Neural cell (in vitro differentiated cells): Measurements from ENCODE around the gene DGKI. TPM values are rescaled to one million over a fixed set of nuclear protein-coding genes. Genes with fewer than 3 reads are reported as not detected.

Experiments
- H2AFZ ChIP-seq: fragments of 200-600, 300-800 bp; sonication (generic), shearing (Covaris generic); 2 replicates; pipeline ENCODE4 v1.6.0; 2014; ENCODE audit warnings: low read depth, mild to moderate bottlenecking, antibody characterized with exemption, low read length, moderate library complexity
- H3F3A ChIP-seq: fragments of 200-600 bp; shearing (Covaris generic); 2 replicates; pipeline ENCODE4 v1.6.1; 2016; ENCODE audit warnings: mild to moderate bottlenecking, moderate library complexity, mixed read lengths, antibody characterized with exemption, low read length; ENCODE audit not compliant: insufficient read depth, poor library complexity, severe bottlenecking
- H3K27ac ChIP-seq: fragments of 200-600, 300-800 bp; sonication (generic), shearing (Covaris generic); 2 replicates; pipeline ENCODE4 v1.5.1; 2014; ENCODE audit warnings: mild to moderate bottlenecking, low read length, moderate library complexity
- H3K27me3 ChIP-seq: fragments of 300-800, 200-600 bp; sonication (generic), shearing (Covaris generic); 2 replicates; pipeline ENCODE4 v1.6.0; 2014; ENCODE audit warnings: mild to moderate bottlenecking, low read depth, low read length, moderate library complexity; ENCODE audit not compliant: insufficient read depth
- H3K36me3 ChIP-seq: fragments of 300-800, 200-600 bp; sonication (generic), shearing (Covaris generic); 2 replicates; pipeline ENCODE4 v1.5.1; 2014; ENCODE audit warnings: mild to moderate bottlenecking, antibody characterized with exemption, low read length, moderate library complexity; ENCODE audit not compliant: insufficient read depth
- H3K4me2 ChIP-seq: fragments of 300-800, 200-600 bp; sonication (generic), shearing (Covaris generic); 2 replicates; pipeline ENCODE4 v1.6.0; 2014; ENCODE audit warnings: mild to moderate bottlenecking, low read length
- H3K4me3 ChIP-seq: fragments of 300-800, 200-600 bp; sonication (generic), shearing (Covaris generic); 2 replicates; pipeline ENCODE4 v1.5.1; 2014; ENCODE audit warnings: mild to moderate bottlenecking, low read length, moderate library complexity
- H3K79me2 ChIP-seq: fragments of 200-600 bp; shearing (Covaris generic); replicated peaks from 2 replicates; pipeline ENCODE4 v1.6.0; 2014; ENCODE audit warnings: mild to moderate bottlenecking, low read length, moderate library complexity; ENCODE audit not compliant: insufficient read depth
- H3K9ac ChIP-seq: fragments of 300-800, 200-600 bp; sonication (generic), shearing (Covaris generic); 2 replicates; pipeline ENCODE4 v1.6.1; 2016; ENCODE audit warnings: mild to moderate bottlenecking, low read length, mixed read lengths
- H3K9me2 ChIP-seq: fragments of 200-600 bp; shearing (Covaris generic); 2 replicates; pipeline ENCODE4 v1.6.1; 2016; ENCODE audit warnings: mild to moderate bottlenecking, low read length, mixed read lengths; ENCODE audit not compliant: insufficient read depth
- H3K9me3 ChIP-seq: fragments of 200-600, 300-800 bp; sonication (generic), shearing (Covaris generic); 2 replicates; pipeline ENCODE4 v1.6.1; 2016; ENCODE audit warnings: mild to moderate bottlenecking, mixed run types, low read length, moderate library complexity, mixed read lengths
- H4K20me1 ChIP-seq: fragments of 200-600 bp; shearing (Covaris generic); 2 replicates; pipeline ENCODE4 v1.6.1; 2016; ENCODE audit warnings: mild to moderate bottlenecking, mixed run types; ENCODE audit not compliant: insufficient read depth
- CTCF ChIP-seq: fragments of 450-650 bp; IDR thresholded peaks from 2 replicates; pipeline ENCODE4 v1.5.1; 2014; ENCODE audit warnings: antibody characterized with exemption, mild to moderate bottlenecking, moderate library complexity; ENCODE audit not compliant: poor library complexity, severe bottlenecking
- EP300 ChIP-seq: fragments of 450-650 bp; conservative IDR thresholded peaks from 2 replicates; pipeline ENCODE4 v1.6.1; 2014; ENCODE audit warnings: antibody characterized with exemption, mild to moderate bottlenecking, moderate library complexity; ENCODE audit not compliant: poor library complexity, severe bottlenecking
- EZH2 ChIP-seq: fragments of 200-600, 300-800 bp; shearing (Covaris generic), sonication (generic); IDR thresholded peaks from 2 replicates; pipeline ENCODE4 v1.6.1; 2014; ENCODE audit warnings: antibody characterized with exemption, low read length, borderline replicate concordance, mild to moderate bottlenecking; ENCODE audit not compliant: insufficient read depth, poor library complexity, severe bottlenecking
- MXI1 ChIP-seq: fragments of 450-650 bp; conservative IDR thresholded peaks from 2 replicates; pipeline ENCODE4 v1.6.1; 2014; ENCODE audit warnings: antibody characterized with exemption, mild to moderate bottlenecking; ENCODE audit not compliant: poor library complexity, severe bottlenecking
- POLR2AphosphoS5 ChIP-seq: IDR thresholded peaks from 2 replicates; pipeline ENCODE4 v1.6.1; 2012
- RAD21 ChIP-seq: fragments of 450-650 bp; conservative IDR thresholded peaks from 2 replicates; pipeline ENCODE4 v1.6.1; 2014; ENCODE audit warnings: antibody characterized with exemption, mild to moderate bottlenecking, moderate library complexity
- REST ChIP-seq: IDR thresholded peaks from 2 replicates; pipeline ENCODE4 v1.6.1; 2012; ENCODE audit warnings: borderline replicate concordance
- SMC3 ChIP-seq: fragments of 450-650 bp; conservative IDR thresholded peaks from 2 replicates; pipeline ENCODE4 v1.6.1; 2014; ENCODE audit warnings: antibody characterized with exemption, mild to moderate bottlenecking, moderate library complexity; ENCODE audit not compliant: poor library complexity
- TAF1 ChIP-seq: IDR thresholded peaks from 2 replicates; pipeline ENCODE4 v1.6.1; 2012; ENCODE audit warnings: low read depth
- polyA plus RNA-seq: library from polyadenylated mRNA; depleted of rRNA; stranded (reverse); fragments of >200 nt; gene quantifications from 2 replicates; pipeline ENCODE4 v1.2.3, GENCODE V29; 2014

DGKI gene
- polyA plus RNA-seq, 1 donor from 2014 or later, result 15.8 TPM

GRCh38 chr7:137734221-137734620, 112.6 kb downstream of the DGKI start:
- Histone ChIP-seq H3K9me2 (no peaks in the 10 kb centered on the region), H4K20me1 (no peaks in the 10 kb centered on the region), H3K27me3 (no peaks in the 10 kb centered on the region), H3K4me2 (no peak overlapping the region), H2AFZ (no peak overlapping the region), H3K9me3 (no peaks in the 10 kb centered on the region), H3K4me3 (no peak overlapping the region), H3K27ac (no peak overlapping the region), H3K9ac (no peak overlapping the region), H3F3A (no peaks in the 10 kb centered on the region), H3K36me3 (no peaks in the 10 kb centered on the region), H3K79me2 (no peaks in the 10 kb centered on the region)
- TF ChIP-seq REST (no peak), MXI1 (no peak), EZH2 (no peak), EP300 (no peak), CTCF (no peak), RAD21 (no peak), TAF1 (no peak), POLR2AphosphoS5 (no peak), SMC3 (no peak)

GRCh38 chr7:137732168-137732567, 114.6 kb downstream of the DGKI start:
- no peak overlapping the region for H3K4me3 ChIP-seq
- no peaks in the 10 kb centered on the region for H3K9me2 ChIP-seq
- H4K20me1 ChIP-seq, result no peaks in the 10 kb centered on the region
- TF ChIP-seq EP300, result no peak
- no peak for TF ChIP-seq RAD21
- TF ChIP-seq EZH2, result no peak
- no peak for TF ChIP-seq TAF1
- TF ChIP-seq REST, result no peak
- TF ChIP-seq MXI1, result no peak
- no peak for TF ChIP-seq POLR2AphosphoS5
- TF ChIP-seq SMC3, result no peak
- TF ChIP-seq CTCF, result no peak
- no peaks in the 10 kb centered on the region for H3K27me3 ChIP-seq
- no peaks in the 10 kb centered on the region for H3F3A ChIP-seq
- H3K9me3 ChIP-seq, result no peaks in the 10 kb centered on the region
- no peak overlapping the region for H3K27ac ChIP-seq
- no peaks in the 10 kb centered on the region for H3K36me3 ChIP-seq
- no peaks in the 10 kb centered on the region for H3K79me2 ChIP-seq
- no peak overlapping the region for H3K4me2 ChIP-seq
- H2AFZ ChIP-seq, result no peak overlapping the region
- H3K9ac ChIP-seq, result no peak overlapping the region
